ENCODE measurements around the gene HSPA4L.

The HSPA4L gene

GRCh38 chr4:127870688-127871087 is 88.6 kb downstream of the HSPA4L start:
- DNase-seq: peak; percentile 29

- DNase-seq: no peak
Measured at GRCh38 chr4:127875791-127876190, 93.7 kb downstream of the HSPA4L start.

- DNase-seq: peak; percentile 96
Measured at GRCh38 chr4:127880763-127881562, 98.8 kb downstream of the HSPA4L start, which contains the start of gene PLK4. TSS of gene PLK4 (plus strand) at chr4:127880893. CDS start at chr4:127881135, 242 bp downstream.

GRCh38 chr4:127881563-127881864 is 99.4 kb downstream of the HSPA4L start:
- DNase-seq: no peak

GRCh38 chr4:127888559-127888958 is 106.4 kb downstream of the HSPA4L start:
- DNase-seq: no peak

GRCh38 chr4:127889903-127890302 is 107.8 kb downstream of the HSPA4L start:
- DNase-seq: no peak
